A549 (cell line): ENCODE measurements around the gene TAS2R38. TPM values are rescaled to one million over a fixed set of nuclear protein-coding genes. Genes with fewer than 3 reads are reported as not detected.
A peak's percentile ranks its signal among the peaks of the same experiment; 100 is the strongest.

Experiments
- ATAC-seq, 2 experiments: fragments of 200-7000 bp in 1 of 2; fragments of >200 bp in 1 of 2; cut with Nextera tagmentation in 1 of 2; cut with Tn5 transposase in 1 of 2; 3 replicates each; pipeline versions ENCODE4 v1.8.0 to v1.9.1; 2018 to 2020; ENCODE audit warnings: mild to moderate bottlenecking in 1 of 2, moderate library complexity in 1 of 2
- CTCF ChIA-PET: fragments of 300-600 bp; sonication (Branson Sonifier 250); formaldehyde crosslinking; extraction: SDS; loops from one replicate; lab custom pipeline; 2021; ENCODE audit warnings: antibody characterized with exemption, inconsistent platforms; lab: Yijun Ruan, JAX
- POLR2A ChIA-PET: fragments of 350-600 bp; formaldehyde crosslinking; extraction: SDS; loops from one replicate; lab custom pipeline; 2021; ENCODE audit warnings: antibody characterized with exemption, inconsistent platforms; lab: Yijun Ruan, JAX
- DNase-seq, 2 experiments: peaks; one replicate each; pipeline versions ENCODE4 v3.0.0 to v3.0.0-alpha.2; 2011 to 2016; ENCODE audit warnings: low read depth in 1 of 2, low spot score in 1 of 2
- FAIRE-seq: peaks from 2 replicates; lab custom pipeline; 2011; peaks lifted over from hg19 to GRCh38; lab: Jason Lieb, UNC
- H3K27ac ChIP-seq, 2 experiments: fragments of >200 bp; sonication (Bioruptor Twin); formaldehyde crosslinking; 3 replicates each; pipeline ENCODE4 v1.5.1; 2016 to 2017
- H3K4me1 ChIP-seq: fragments of >200 bp; sonication (Bioruptor Twin); formaldehyde crosslinking; 3 replicates; pipeline ENCODE4 v1.6.1; 2016
- H3K4me2 ChIP-seq: fragments of >200 bp; sonication (Bioruptor Twin); formaldehyde crosslinking; 3 replicates; pipeline ENCODE4 v1.6.1; 2016
- H3K4me3 ChIP-seq: fragments of >200 bp; sonication (Bioruptor Twin); formaldehyde crosslinking; 3 replicates; pipeline ENCODE4 v1.5.1; 2016
- H3K9me3 ChIP-seq: fragments of >200 bp; sonication (Bioruptor Twin); formaldehyde crosslinking; 3 replicates; pipeline ENCODE4 v1.6.1; 2016
- BHLHE40 ChIP-seq: IDR thresholded peaks from 2 replicates; pipeline ENCODE4 v1.6.1; 2012; ENCODE audit warnings: low read depth, low read length, inconsistent platforms
- CBX8 ChIP-seq: fragments of 200-600 bp; sonication (generic); IDR thresholded peaks from 2 replicates; pipeline ENCODE4 v1.6.1; 2016
- CEBPB ChIP-seq, 2 experiments: fragments of >200 bp in 1 of 2; sonication (Bioruptor Twin) in 1 of 2; formaldehyde crosslinking in 1 of 2; IDR thresholded peaks; 2 replicates each; pipeline ENCODE4 v1.6.1; 2012 to 2016
- CHD2 ChIP-seq: fragments of 150-350 bp; IDR thresholded peaks from 2 replicates; pipeline ENCODE4 v1.6.1; 2014; ENCODE audit warnings: low read length; ENCODE audit not compliant: partially characterized antibody
- E2F6 ChIP-seq: IDR thresholded peaks from 2 replicates; pipeline ENCODE4 v1.6.1; 2012; ENCODE audit warnings: low read depth, borderline replicate concordance
- EHF ChIP-seq: fragments of 250-450 bp; sonication (Bioruptor Pico); IDR thresholded peaks from 2 replicates; pipeline ENCODE4 v1.5.0; 2020; ENCODE audit warnings: mild to moderate bottlenecking
- EHMT2 ChIP-seq: fragments of 200-600 bp; sonication (generic); IDR thresholded peaks from 2 replicates; pipeline ENCODE4 v1.6.1; 2016; ENCODE audit warnings: antibody characterized with exemption, low read depth, mild to moderate bottlenecking, moderate library complexity
- FOSB ChIP-seq: fragments of 250-450 bp; sonication (Bioruptor Pico); IDR thresholded peaks from 2 replicates; pipeline ENCODE4 v1.5.0; 2020; ENCODE audit warnings: mild to moderate bottlenecking, moderate library complexity
- FOSL2 ChIP-seq, 2 experiments: fragments of 450-650 bp in 1 of 2; fragments of >200 bp in 1 of 2; sonication (Bioruptor Twin) in 1 of 2; formaldehyde crosslinking; IDR thresholded peaks; 2 replicates each; pipeline versions ENCODE4 v1.5.0 to v1.6.1; 2016 to 2020; ENCODE audit warnings: mild to moderate bottlenecking in 1 of 2, moderate library complexity in 1 of 2
- GATA3 ChIP-seq: IDR thresholded peaks from 2 replicates; pipeline ENCODE4 v1.6.1; 2012; ENCODE audit warnings: borderline replicate concordance
- HDAC2 ChIP-seq: fragments of 200-600 bp; sonication (generic); IDR thresholded peaks from 2 replicates; pipeline ENCODE4 v1.6.1; 2016
- HES2 ChIP-seq: fragments of >200 bp; sonication (Bioruptor Twin); formaldehyde crosslinking; IDR thresholded peaks from 2 replicates; pipeline ENCODE4 v1.6.1; 2016
- HEYL ChIP-seq: fragments of 250-450 bp; sonication (Bioruptor Pico); IDR thresholded peaks from 2 replicates; pipeline ENCODE4 v1.8.0; 2021; ENCODE audit warnings: mild to moderate bottlenecking, moderate library complexity
- HOXA7 ChIP-seq: fragments of 250-450 bp; sonication (Bioruptor Pico); IDR thresholded peaks from 2 replicates; pipeline ENCODE4 v1.5.0; 2020; ENCODE audit warnings: mild to moderate bottlenecking, moderate library complexity
- HOXB13 ChIP-seq: fragments of 250-450 bp; sonication (Bioruptor Pico); IDR thresholded peaks from 2 replicates; pipeline ENCODE4 v1.5.0; 2020; ENCODE audit warnings: low read depth, mild to moderate bottlenecking, moderate library complexity
- JUN ChIP-seq, 2 experiments: fragments of >200 bp; sonication (Bioruptor Twin); formaldehyde crosslinking; IDR thresholded peaks; 2 replicates in 1 of 2; 3 replicates in 1 of 2; pipeline ENCODE4 v1.6.1; 2016 to 2017
- KDM1A ChIP-seq: fragments of 200-600 bp; sonication (generic); IDR thresholded peaks from 2 replicates; pipeline ENCODE4 v1.6.1; 2016; ENCODE audit warnings: low read depth, mild to moderate bottlenecking
- KDM5A ChIP-seq: fragments of 200-600 bp; sonication (generic); IDR thresholded peaks from 2 replicates; pipeline ENCODE4 v1.6.1; 2016; ENCODE audit warnings: antibody characterized with exemption, mild to moderate bottlenecking
- MAFK ChIP-seq: fragments of 450-650 bp; IDR thresholded peaks from 2 replicates; pipeline ENCODE4 v1.6.1; 2014; ENCODE audit not compliant: partially characterized antibody
- MYC ChIP-seq: IDR thresholded peaks from 2 replicates; pipeline ENCODE4 v1.6.1; 2012; ENCODE audit warnings: mild to moderate bottlenecking, inconsistent platforms, low read length, improper control_type of control experiment, borderline replicate concordance
- NFE2L2 ChIP-seq: fragments of 150-350 bp; conservative IDR thresholded peaks from 2 replicates; pipeline ENCODE4 v1.6.1; 2014; ENCODE audit warnings: low read length
- NR3C1 ChIP-seq: fragments of >200 bp; sonication (Bioruptor Twin); formaldehyde crosslinking; IDR thresholded peaks from 3 replicates; pipeline ENCODE4 v1.6.1; 2017
- POLR2AphosphoS2 ChIP-seq: conservative IDR thresholded peaks from 2 replicates; pipeline ENCODE4 v1.6.1; 2012; ENCODE audit warnings: low read length, improper control_type of control experiment, inconsistent platforms
- RCOR1 ChIP-seq: fragments of 150-350 bp; IDR thresholded peaks from 2 replicates; pipeline ENCODE4 v1.6.1; 2014; ENCODE audit warnings: antibody characterized with exemption, low read length, low read depth
- RFX5 ChIP-seq: fragments of 450-650 bp; IDR thresholded peaks from 2 replicates; pipeline ENCODE4 v1.7.1; 2014; ENCODE audit warnings: antibody characterized with exemption, mild to moderate bottlenecking, moderate library complexity
- SMC3 ChIP-seq: fragments of >200 bp; sonication (Bioruptor Twin); formaldehyde crosslinking; IDR thresholded peaks from 3 replicates; pipeline ENCODE4 v1.6.1; 2018; ENCODE audit warnings: inconsistent platforms
- SREBF2 ChIP-seq: fragments of 450-650 bp; IDR thresholded peaks from 2 replicates; pipeline ENCODE4 v1.6.1; 2014; ENCODE audit warnings: mild to moderate bottlenecking, moderate library complexity
- TFCP2L1 ChIP-seq: fragments of 250-450 bp; sonication (Bioruptor Pico); IDR thresholded peaks from 2 replicates; pipeline ENCODE4 v1.5.0; 2021; ENCODE audit warnings: mild to moderate bottlenecking
- TP53 ChIP-seq: fragments of 250-450 bp; sonication (Bioruptor Pico); IDR thresholded peaks from 2 replicates; pipeline ENCODE4 v1.5.0; 2021; ENCODE audit warnings: mild to moderate bottlenecking, moderate library complexity
- ZC3H11A ChIP-seq: fragments of 450-650 bp; IDR thresholded peaks from 2 replicates; pipeline ENCODE4 v1.6.1; 2014; ENCODE audit warnings: antibody characterized with exemption, mild to moderate bottlenecking
- ZFP36 ChIP-seq: fragments of 450-650 bp; IDR thresholded peaks from 2 replicates; pipeline ENCODE4 v1.6.1; 2014; ENCODE audit warnings: borderline replicate concordance; ENCODE audit not compliant: partially characterized antibody
- ZNF302 ChIP-seq: fragments of 250-450 bp; sonication (Bioruptor Pico); IDR thresholded peaks from 2 replicates; pipeline ENCODE4 v1.9.0; 2021; ENCODE audit warnings: inconsistent platforms, mild to moderate bottlenecking, moderate library complexity
- ZSCAN20 ChIP-seq: fragments of 250-450 bp; sonication (Bioruptor Pico); IDR thresholded peaks from 2 replicates; pipeline ENCODE4 v1.8.0; 2022; ENCODE audit warnings: mild to moderate bottlenecking, moderate library complexity
- WGBS: methylation state at CpG from one replicate; pipeline ENCODE4 v1.1.6; 2017; ENCODE audit errors: missing lambda C conversion rate; 5-methylcytosine and 5-hydroxymethylcytosine counted together
- polyA plus RNA-seq, 4 experiments: library from polyadenylated mRNA; depleted of rRNA in 3 of 4; stranded (reverse); fragments of >200 nt; fragmentation: RNase III in 1 of 4; extraction: RNeasy Plus Mini Kit Qiagen cat#74134 plus additional on column Dnase treatment in 1 of 4; gene quantifications; 2 replicates in 3 of 4; 3 replicates in 1 of 4; pipeline ENCODE4 v1.2.3, GENCODE V29; 2011 to 2017

TAS2R38 gene
- polyA plus RNA-seq, 2 of the 4 experiments (the other 2 are of a cell fraction): not detected

GRCh38 chr7:142018154-142018553 is 44.6 kb upstream of the TAS2R38 start (continued):
- TF ChIP-seq FOSL2 (IDR thresholded peaks at IDR 0.05) (no peak), FOSL2 (CRISPR knock-in tag; IDR thresholded peaks at IDR 0.05) (no peak), CBX8 (no peak)

- FAIRE-seq: no peak
- no peak for DNase-seq
- WGBS: 55% methylated on average over 3 of the region's 3 CpGs
These were observed 43.9 kb upstream of the TAS2R38 start for GRCh38 chr7:142017451-142017850.

GRCh38 chr7:142012825-142013511 is 39.4 kb upstream of the TAS2R38 start:
- POLR2A ChIA-PET: no interaction called here
- H3K9me3 ChIP-seq: no peaks in the 10 kb centered on the region
- no peak for FAIRE-seq
- DNase-seq: peak in 1 of 2 experiments; percentile 12
- no peak overlapping the region for H3K27ac ChIP-seq
- H3K4me2 ChIP-seq: no peak overlapping the region
- TF ChIP-seq JUN (IDR thresholded peaks at IDR 0.05) (no peak), ZSCAN20 (CRISPR knock-in tag) (no peak), NR3C1 (no peak), ZC3H11A (no peak), HES2 (no peak), CEBPB (IDR thresholded peaks at IDR 0.05) (no peak), HOXA7 (CRISPR knock-in tag) (no peak), POLR2AphosphoS2 (no peak)
- TF ChIP-seq, all 56 proteins: peak for 0
- CTCF ChIA-PET: interaction anchor here (1.0 kb wide), 1 partner anchor 125 kb away, joined by 4 read pairs; no protein-coding TSS in a partner anchor
- no peak overlapping the region for H3K4me3 ChIP-seq
- H3K4me1 ChIP-seq: no peaks in the 10 kb centered on the region
- peak; percentile 77 to 79; a peak in 5 of 6 replicates for ATAC-seq
- WGBS: 83% methylated on average over 4 of the region's 4 CpGs

More at GRCh38 chr7:142017451-142017850, 43.9 kb upstream of the TAS2R38 start:
- Histone ChIP-seq H3K4me3 (no peak overlapping the region), H3K4me2 (no peak overlapping the region), H3K4me1 (no peaks in the 10 kb centered on the region), H3K9me3 (no peaks in the 10 kb centered on the region), H3K27ac (no peak overlapping the region)
- CTCF ChIA-PET: interaction anchor here (1.3 kb wide), 1 partner anchor 41 kb away, joined by 5 read pairs; no protein-coding TSS in a partner anchor
- no peak for TF ChIP-seq BHLHE40
- TF ChIP-seq SREBF2: no peak
- no peak for TF ChIP-seq ZNF302 (CRISPR knock-in tag)
- no peak for TF ChIP-seq CEBPB (IDR thresholded peaks at IDR 0.05)
- TF ChIP-seq TFCP2L1 (CRISPR knock-in tag): no peak
- TF ChIP-seq NFE2L2: no peak
- TF ChIP-seq EHF (CRISPR knock-in tag): no peak
- TF ChIP-seq RCOR1: no peak
- no peak for TF ChIP-seq EHMT2
- TF ChIP-seq RFX5: no peak
- no peak for TF ChIP-seq HDAC2
- no peak for TF ChIP-seq SMC3
- no peak for TF ChIP-seq ZFP36
- TF ChIP-seq NR3C1: no peak
- no peak for TF ChIP-seq HOXA7 (CRISPR knock-in tag)
- TF ChIP-seq E2F6: no peak
- POLR2A ChIA-PET: no interaction called here
- ATAC-seq: no peak

- 34% methylated on average over 3 of the region's 3 CpGs for WGBS
- TF ChIP-seq HOXB13 (CRISPR knock-in tag): no peak
- TF ChIP-seq KDM1A: no peak
- no peak for TF ChIP-seq NFE2L2
- no peak for TF ChIP-seq KDM5A
- no peak for TF ChIP-seq MYC
- TF ChIP-seq ZC3H11A: no peak
- TF ChIP-seq CHD2: no peak
- no peak for TF ChIP-seq FOSB (CRISPR knock-in tag)
- no peak for TF ChIP-seq GATA3
- TF ChIP-seq E2F6: no peak
- TF ChIP-seq HEYL: no peak
- no peak for TF ChIP-seq NR3C1
- TF ChIP-seq TP53: no peak
- TF ChIP-seq MAFK: no peak
- POLR2A ChIA-PET: no interaction called here
- H3K4me2 ChIP-seq: no peak overlapping the region
- DNase-seq: no peak
- H3K4me3 ChIP-seq: no peak overlapping the region
- FAIRE-seq: no peak
- ATAC-seq: no peak
- no peaks in the 10 kb centered on the region for H3K4me1 ChIP-seq
- no peak overlapping the region for H3K27ac ChIP-seq
- CTCF ChIA-PET: no interaction called here
- no peaks in the 10 kb centered on the region for H3K9me3 ChIP-seq
These were observed 37.5 kb upstream of the TAS2R38 start for GRCh38 chr7:142010952-142011548.
